Glomerular endothelial cell (primary cell): ENCODE measurements around the gene LMBR1L. TPM values are rescaled to one million over a fixed set of nuclear protein-coding genes. Genes with fewer than 3 reads are reported as not detected.

Experiments used
- DNase-seq: peaks from one replicate; pipeline ENCODE4 v3.0.0-alpha.2; 2011; ENCODE audit warnings: low read depth, low spot score; ENCODE audit errors: extremely low read depth
- total RNA-seq: library from RNA; depleted of rRNA; stranded (reverse); fragments of >200 nt; gene quantifications from 2 replicates; pipeline ENCODE4 v1.2.3, GENCODE V29; 2015

Gene LMBR1L
- total RNA-seq, 1 donor from 2014 or later = 73.5 TPM

GRCh38 chr12:49121047-49121696 lies 10.5 kb upstream of the LMBR1L start:
- DNase-seq = no peak

DNA sequence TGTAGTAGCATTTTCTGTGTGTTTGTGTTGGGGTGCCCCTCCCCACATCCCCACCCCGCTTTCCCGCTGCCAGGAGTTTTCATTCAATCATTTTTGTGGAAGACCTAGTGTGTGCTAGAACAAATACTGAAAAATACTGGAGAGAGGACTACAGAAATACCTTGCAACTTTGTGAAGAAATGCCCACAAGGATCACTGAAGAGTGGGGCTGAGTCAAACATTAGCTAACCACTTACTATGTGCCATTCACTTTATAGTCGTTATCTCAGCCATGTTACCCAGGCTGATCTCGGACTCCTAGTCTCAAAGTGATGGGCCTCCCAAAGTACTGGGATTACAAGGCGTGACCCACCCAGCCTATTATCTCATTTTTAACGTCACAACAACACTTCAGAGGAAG lies 559 bp upstream of the LMBR1L start:
- no peak for DNase-seq

DNA sequence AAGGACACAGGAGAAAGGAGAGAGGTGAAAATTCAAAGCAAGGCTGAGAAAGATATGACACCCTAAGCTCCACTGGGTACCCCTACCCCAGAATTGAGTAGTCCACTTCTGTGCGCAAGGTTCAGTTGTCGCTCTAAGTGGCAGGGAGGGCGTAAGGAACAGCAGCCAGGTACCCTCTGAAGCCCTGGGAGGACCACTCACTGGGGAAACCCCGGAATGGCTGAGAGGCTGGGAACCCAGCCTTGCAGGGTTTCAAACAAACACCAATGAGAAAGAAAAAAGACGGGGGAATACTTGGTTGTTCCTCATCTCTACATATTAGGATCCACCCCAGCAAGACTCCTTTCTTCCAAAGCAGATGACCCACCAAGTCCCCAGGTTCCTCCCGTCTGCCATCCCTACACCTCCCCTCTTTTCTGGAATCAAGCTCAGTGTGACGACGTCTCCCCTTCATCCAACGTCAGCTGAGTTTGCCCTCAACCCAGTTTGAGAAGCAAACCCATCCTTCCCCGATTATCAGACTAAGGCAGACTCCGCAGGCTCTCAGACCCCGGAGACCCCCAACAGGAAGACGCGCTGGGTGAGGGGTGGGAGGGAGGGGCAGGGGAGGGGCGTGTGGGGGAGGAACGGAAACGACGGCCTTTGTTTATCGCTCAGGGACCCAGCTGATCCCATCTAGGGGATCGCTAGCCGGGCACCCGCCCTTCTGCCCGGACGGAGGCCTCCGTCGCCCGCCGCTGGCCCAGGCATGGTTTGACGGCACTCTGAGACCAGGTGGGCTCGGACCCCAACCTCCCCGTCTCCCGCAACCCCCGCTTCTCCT lies 795 bp downstream of the LMBR1L start:
- no peak for DNase-seq

DNA sequence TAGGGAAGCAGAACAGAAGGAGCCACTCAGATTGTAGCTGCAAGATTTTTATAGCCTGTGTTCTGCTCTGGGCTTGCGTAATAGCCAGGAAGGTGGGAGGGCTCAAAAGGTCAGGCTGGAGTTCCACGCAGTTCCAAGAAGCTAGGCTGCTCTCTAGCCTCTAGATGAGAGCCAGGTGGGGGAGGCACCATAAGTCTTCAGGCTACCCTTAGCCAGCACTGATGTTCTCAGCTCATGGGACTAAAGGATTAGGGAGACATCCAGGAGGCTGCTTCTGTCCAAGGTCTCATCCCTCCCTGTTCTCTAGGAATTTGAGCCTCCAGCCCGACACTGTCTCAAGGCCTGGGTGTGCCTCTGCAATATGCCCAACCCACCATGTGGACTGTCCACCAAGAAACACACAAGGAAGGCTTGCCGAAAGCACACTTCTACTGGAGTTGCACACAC lies 1.7 kb downstream of the LMBR1L start:
- no peak for DNase-seq

DNA sequence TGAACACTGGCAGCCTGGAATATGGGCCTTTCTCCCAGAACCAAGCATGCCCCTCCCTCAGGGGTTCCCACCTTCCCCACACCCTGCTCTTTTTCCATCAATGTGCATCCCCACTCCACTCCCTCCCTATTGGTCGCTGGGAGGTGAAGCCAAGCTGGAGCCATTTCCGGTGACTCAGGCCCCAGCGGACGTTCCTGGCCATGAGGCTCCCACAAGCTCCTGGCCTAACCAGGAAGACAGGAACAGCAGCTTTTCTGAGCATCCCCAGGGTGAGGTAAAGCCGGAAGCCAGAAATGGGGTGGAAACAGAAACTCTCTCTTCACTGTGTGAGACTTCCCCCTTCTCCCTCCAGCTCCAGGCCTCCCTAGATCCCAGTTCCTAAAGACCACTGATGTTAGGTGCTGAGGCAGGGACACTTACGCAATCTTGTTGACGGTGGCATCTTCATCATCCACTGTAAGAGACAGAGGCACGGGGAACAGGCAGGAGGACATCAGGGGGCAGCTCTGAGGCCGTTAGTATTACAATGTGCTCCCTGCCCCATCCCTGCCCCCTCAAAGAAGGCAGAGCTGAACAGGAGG lies 5.1 kb downstream of the LMBR1L start:
- no peak for DNase-seq

DNA sequence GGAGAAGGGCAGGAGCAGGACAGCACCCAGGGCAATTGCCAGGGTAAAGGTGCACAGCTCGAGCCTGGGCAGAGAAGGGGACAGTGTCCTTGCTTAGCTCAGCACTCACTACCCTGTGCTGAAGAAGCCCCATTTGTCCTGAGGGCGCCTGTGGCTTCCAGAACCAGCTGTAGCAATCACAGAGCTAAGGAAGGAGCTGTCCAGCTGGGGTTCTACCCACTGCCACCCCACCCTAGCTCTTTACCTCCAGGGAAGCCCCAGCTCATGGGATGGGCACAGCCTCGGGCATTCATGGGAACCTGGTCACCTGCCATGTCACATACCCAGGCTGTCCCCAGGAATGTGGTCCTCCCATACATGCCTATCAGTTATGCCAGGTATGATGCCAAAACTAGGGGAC lies 5.8 kb downstream of the LMBR1L start:
- DNase-seq = no peak

GRCh38 chr12:49100380-49100779 lies 10.3 kb downstream of the LMBR1L start:
- DNase-seq = no peak

- no peak for DNase-seq
These were observed 11.9 kb downstream of the LMBR1L start for GRCh38 chr12:49098703-49099102.

- no peak for DNase-seq
These were observed 12.6 kb downstream of the LMBR1L start for GRCh38 chr12:49098035-49098451.

GRCh38 chr12:49097381-49097780 lies 13.3 kb downstream of the LMBR1L start:
- no peak for DNase-seq

GRCh38 chr12:49094975-49095365 lies 15.7 kb downstream of the LMBR1L start:
- DNase-seq = no peak

GRCh38 chr12:49094160-49094974 lies 16.3 kb downstream of the LMBR1L start, which contains the start of gene DHH:
Gene DHH (minus strand): TSS chr12:49094801. CDS start chr12:49094512, 289 bp downstream.
- DNase-seq = no peak

- no peak for DNase-seq
These were observed 16.9 kb downstream of the LMBR1L start for GRCh38 chr12:49093792-49094159.

DNA sequence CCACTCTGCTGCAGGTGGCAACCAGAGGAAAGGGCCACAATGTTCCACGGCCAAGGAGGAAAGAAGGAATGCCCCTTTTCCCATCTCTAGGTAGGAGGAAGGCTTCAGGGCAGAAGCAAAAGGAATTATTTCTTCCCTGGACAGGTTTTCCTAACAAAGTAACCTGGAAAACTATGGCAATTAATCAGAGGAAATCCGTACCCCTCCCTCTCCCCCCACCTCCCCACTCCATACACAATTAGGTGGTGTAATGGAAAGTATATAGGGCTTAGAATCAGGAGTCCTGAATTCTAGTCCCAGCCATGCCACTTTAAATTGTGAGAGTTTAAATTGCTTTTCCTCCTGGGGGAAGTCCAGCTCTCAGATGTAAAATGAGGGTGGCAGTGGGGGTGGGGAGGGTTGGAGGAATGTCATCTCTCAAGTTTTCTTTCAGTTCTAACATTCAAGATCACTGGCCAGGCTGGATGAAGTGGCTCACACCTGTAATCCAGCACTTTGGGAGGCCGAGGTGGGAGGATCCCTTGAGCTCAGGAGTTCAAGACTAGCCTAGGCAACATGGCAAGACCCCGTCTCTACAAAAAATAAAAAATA lies 17.7 kb downstream of the LMBR1L start:
- no peak for DNase-seq

- DNase-seq = no peak
These were observed 18.4 kb downstream of the LMBR1L start for GRCh38 chr12:49092086-49092815.

- DNase-seq = no peak
These were observed 18.9 kb downstream of the LMBR1L start for GRCh38 chr12:49091836-49092085.

DNA sequence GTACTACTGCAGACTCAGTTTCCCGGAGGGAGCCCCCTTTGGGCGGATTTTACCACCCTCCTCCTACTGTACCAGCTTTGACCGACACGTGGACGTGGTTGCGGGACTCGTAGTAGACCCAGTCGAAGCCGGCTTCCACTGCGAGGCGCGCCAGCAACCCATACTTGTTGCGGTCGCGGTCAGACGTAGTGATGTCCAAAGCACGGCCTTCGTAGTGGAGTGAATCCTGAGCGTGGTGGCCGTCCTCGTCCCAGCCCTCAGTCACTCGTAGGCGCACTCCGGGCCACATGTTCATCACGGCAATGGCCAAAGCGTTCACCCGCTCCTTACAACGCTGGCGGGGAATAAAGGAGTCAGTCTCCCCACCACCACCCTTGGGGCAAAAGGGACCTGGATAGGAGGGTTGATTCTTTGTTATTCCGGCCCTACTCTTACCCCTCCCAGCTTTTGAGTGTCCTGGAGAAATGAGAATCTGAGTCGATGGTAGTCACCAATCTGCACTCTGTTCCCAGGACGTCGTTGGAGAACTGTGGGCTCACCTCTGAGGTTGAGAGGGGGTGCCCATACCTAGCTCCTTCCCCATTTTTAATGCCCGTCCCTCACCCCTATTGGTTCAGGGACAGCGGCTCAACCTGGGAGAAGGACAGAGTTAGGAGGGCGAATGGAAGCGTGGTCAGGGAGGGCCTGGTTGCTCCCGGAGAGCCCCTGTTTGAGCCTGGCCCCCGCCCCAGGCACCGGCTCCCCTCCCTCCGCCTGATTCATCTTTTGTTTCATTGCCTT lies 19.4 kb downstream of the LMBR1L start:
- no peak for DNase-seq

DNA sequence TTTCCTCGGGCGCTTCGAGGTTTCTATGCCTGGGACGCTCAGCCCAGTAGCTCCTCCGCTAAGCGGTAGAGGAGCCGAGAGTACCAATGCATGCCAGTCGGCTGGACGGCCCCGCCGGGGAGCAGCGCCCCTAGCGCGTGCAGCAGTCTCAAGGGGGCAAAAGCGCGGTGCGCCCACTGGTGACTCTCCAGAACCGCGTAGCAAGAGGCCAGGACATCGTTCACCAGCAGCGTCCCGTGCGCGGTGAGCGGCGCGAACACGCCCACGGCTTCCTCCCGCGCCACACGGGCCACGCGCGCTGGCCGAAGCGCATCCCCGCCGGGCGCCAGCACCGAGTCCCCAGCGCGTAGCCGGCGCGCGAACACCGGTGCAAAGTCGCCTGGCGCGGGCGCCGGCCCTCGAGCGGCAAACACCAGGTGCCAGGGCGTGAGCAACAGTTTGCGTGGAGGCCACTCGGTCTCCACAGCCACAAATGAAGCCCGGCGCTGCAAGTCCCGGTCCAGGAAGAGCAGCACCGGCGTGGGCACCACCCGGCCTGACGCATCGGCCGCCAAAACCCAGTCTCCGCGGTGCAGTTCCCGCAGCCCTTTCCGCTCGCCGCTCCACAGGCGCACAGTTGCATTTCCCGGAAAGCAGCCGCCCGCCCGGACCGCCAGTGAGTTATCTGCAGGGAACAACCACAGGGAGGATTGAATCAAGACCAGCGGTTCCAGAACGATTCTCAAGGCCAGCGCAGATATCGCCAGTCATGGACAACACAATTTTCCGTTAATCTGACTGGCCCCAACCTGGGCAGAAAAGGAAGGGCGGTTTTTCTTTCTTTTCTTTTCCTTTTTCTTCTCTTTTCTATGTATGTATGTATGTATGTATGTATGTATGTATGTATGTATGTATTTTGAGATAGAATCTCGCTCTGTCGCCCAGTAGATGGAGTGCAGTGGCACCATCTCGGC lies 20.6 kb downstream of the LMBR1L start:
- no peak for DNase-seq
